GM20431 (cell line): ENCODE measurements around the gene KIAA1671.

ENCODE experiments used
- in situ Hi-C: fragments of 300-500 bp; cut with MseI, MboI; formaldehyde crosslinking; loops from one replicate; pipeline ENCODE4 v1.15.0; 2020; ENCODE audit warnings: low sequenced_read_pairs; ENCODE audit not compliant: unreplicated experiment

The KIAA1671 gene

GRCh38 chr22:24950272-24950902, 2.1 kb upstream of the KIAA1671 start:
- in situ Hi-C loops, result no loop called here

- in situ Hi-C loops, result no loop called here
These were observed 394 bp downstream of the KIAA1671 start for GRCh38 chr22:24952837-24953383.

- in situ Hi-C loops, result no loop called here
These were observed 1.0 kb downstream of the KIAA1671 start for GRCh38 chr22:24953384-24954113.

GRCh38 chr22:24954114-24954463, 1.6 kb downstream of the KIAA1671 start:
- in situ Hi-C loops, result no loop called here

GRCh38 chr22:24954856-24955255, 2.3 kb downstream of the KIAA1671 start:
- in situ Hi-C loops, result no loop called here

- in situ Hi-C loops, result no loop called here
These were observed 4.5 kb downstream of the KIAA1671 start for GRCh38 chr22:24957043-24957442.

GRCh38 chr22:24961217-24961844, 8.8 kb downstream of the KIAA1671 start:
- in situ Hi-C loops, result no loop called here

- in situ Hi-C loops, result no loop called here
These were observed 9.6 kb downstream of the KIAA1671 start for GRCh38 chr22:24962094-24962493.

- in situ Hi-C loops, result no loop called here
These were observed 10.3 kb downstream of the KIAA1671 start for GRCh38 chr22:24962835-24963234.

- in situ Hi-C loops, result no loop called here
These were observed 11.9 kb downstream of the KIAA1671 start for GRCh38 chr22:24964441-24964840.

- in situ Hi-C loops, result no loop called here
These were observed 13.5 kb downstream of the KIAA1671 start for GRCh38 chr22:24965822-24966626.

- in situ Hi-C loops, result no loop called here
These were observed 15.6 kb downstream of the KIAA1671 start for GRCh38 chr22:24968066-24968561.

GRCh38 chr22:24969560-24970301, 17.2 kb downstream of the KIAA1671 start:
- in situ Hi-C loops, result no loop called here

- in situ Hi-C loops, result no loop called here
These were observed 19.9 kb downstream of the KIAA1671 start for GRCh38 chr22:24972369-24972768.

GRCh38 chr22:24973872-24974271, 21.4 kb downstream of the KIAA1671 start:
- in situ Hi-C loops, result no loop called here

GRCh38 chr22:24975125-24975640, 22.7 kb downstream of the KIAA1671 start:
- in situ Hi-C loops, result no loop called here

- in situ Hi-C loops, result no loop called here
These were observed 23.4 kb downstream of the KIAA1671 start for GRCh38 chr22:24975813-24976341.

- in situ Hi-C loops, result no loop called here
These were observed 24.1 kb downstream of the KIAA1671 start for GRCh38 chr22:24976442-24977218.
